SK-N-SH treated with all-trans-retinoic acid at 6 μM for 48 hours (cell line): ENCODE data around the gene PLA1A.
"Not testable (repeated sequence)": the region's sequence is repeated elsewhere in the genome, so short reads cannot be mapped to it uniquely, and the experiment has no call there.

Experiments used
- ATAC-seq: fragments of 200-7000 bp; cut with Tn5 transposase; 3 replicates; pipeline ENCODE4 v1.9.1; 2020; ENCODE audit warnings: mild to moderate bottlenecking, moderate library complexity
- ARNTL ChIP-seq: fragments of 450-650 bp; formaldehyde crosslinking; IDR thresholded peaks from 2 replicates; pipeline ENCODE4 v1.5.0; 2020; ENCODE audit warnings: low read depth, mild to moderate bottlenecking, moderate library complexity, borderline replicate concordance
- BACH2 ChIP-seq: fragments of 250-450 bp; sonication (Bioruptor Pico); IDR thresholded peaks from 2 replicates; pipeline ENCODE4 v1.9.0; 2021; ENCODE audit warnings: mild to moderate bottlenecking, borderline replicate concordance
- CREB5 ChIP-seq: fragments of 250-450 bp; sonication (Bioruptor Pico); IDR thresholded peaks from 2 replicates; pipeline ENCODE4 v1.5.1; 2020; ENCODE audit warnings: low read depth, mild to moderate bottlenecking, moderate library complexity
- CSDC2 ChIP-seq: fragments of 250-450 bp; sonication (Bioruptor Pico); IDR thresholded peaks from 2 replicates; pipeline ENCODE4 v1.5.0; 2020; ENCODE audit warnings: mild to moderate bottlenecking, moderate library complexity
- CSRNP3 ChIP-seq: fragments of 250-450 bp; sonication (Bioruptor Pico); IDR thresholded peaks from 2 replicates; pipeline ENCODE4 v1.5.1; 2021; ENCODE audit warnings: mild to moderate bottlenecking, moderate library complexity
- ESRRG ChIP-seq: fragments of 250-450 bp; sonication (Bioruptor Pico); IDR thresholded peaks from 2 replicates; pipeline ENCODE4 v1.6.1; 2021; ENCODE audit warnings: mild to moderate bottlenecking
- GLIS3 ChIP-seq: fragments of 250-450 bp; sonication (Bioruptor Pico); IDR thresholded peaks from 2 replicates; pipeline ENCODE4 v1.5.0; 2020; ENCODE audit warnings: mild to moderate bottlenecking, moderate library complexity
- ISL1 ChIP-seq: fragments of 250-450 bp; sonication (Bioruptor Pico); IDR thresholded peaks from 2 replicates; pipeline ENCODE4 v2.1.2; 2022; ENCODE audit warnings: mild to moderate bottlenecking, moderate library complexity
- OSR1 ChIP-seq: fragments of 250-450 bp; sonication (Bioruptor Pico); IDR thresholded peaks from 2 replicates; pipeline ENCODE4 v1.8.0; 2022; ENCODE audit warnings: moderate library complexity, mild to moderate bottlenecking, inconsistent platforms
- PATZ1 ChIP-seq: fragments of 250-450 bp; sonication (Bioruptor Pico); IDR thresholded peaks from 2 replicates; pipeline ENCODE4 v1.8.0; 2020; ENCODE audit warnings: mild to moderate bottlenecking, moderate library complexity, borderline replicate concordance
- POU6F1 ChIP-seq: fragments of 250-450 bp; sonication (Bioruptor Pico); IDR thresholded peaks from 2 replicates; pipeline ENCODE4 v1.8.0; 2021; ENCODE audit warnings: low read depth, mild to moderate bottlenecking, moderate library complexity, borderline replicate concordance
- PPARA ChIP-seq: fragments of 250-450 bp; sonication (Bioruptor Pico); IDR thresholded peaks from 2 replicates; pipeline ENCODE4 v1.5.0; 2020; ENCODE audit warnings: mild to moderate bottlenecking, borderline replicate concordance
- RARB ChIP-seq: fragments of 250-450 bp; sonication (Bioruptor Pico); IDR thresholded peaks from 2 replicates; pipeline ENCODE4 v1.8.0; 2021; ENCODE audit warnings: mild to moderate bottlenecking, moderate library complexity
- SNAI2 ChIP-seq: fragments of 250-450 bp; sonication (Bioruptor Pico); IDR thresholded peaks from 2 replicates; pipeline ENCODE4 v1.5.0; 2020; ENCODE audit warnings: mild to moderate bottlenecking, moderate library complexity
- TOX ChIP-seq: fragments of 250-450 bp; sonication (Bioruptor Pico); IDR thresholded peaks from 2 replicates; pipeline ENCODE4 v1.8.0; 2021; ENCODE audit warnings: mild to moderate bottlenecking, moderate library complexity, borderline replicate concordance
- ZC3H10 ChIP-seq: fragments of 250-450 bp; sonication (Bioruptor Pico); IDR thresholded peaks from 2 replicates; pipeline ENCODE4 v1.5.1; 2021; ENCODE audit warnings: mild to moderate bottlenecking, moderate library complexity
- ZFP3 ChIP-seq: fragments of 250-450 bp; sonication (Bioruptor Pico); IDR thresholded peaks from 2 replicates; pipeline ENCODE4 v1.5.0; 2020; ENCODE audit warnings: mild to moderate bottlenecking, moderate library complexity
- ZFP30 ChIP-seq: fragments of 450-650 bp; formaldehyde crosslinking; IDR thresholded peaks from 2 replicates; pipeline ENCODE4 v1.5.0; 2022; ENCODE audit warnings: mild to moderate bottlenecking, moderate library complexity
- ZNF565 ChIP-seq: fragments of 450-650 bp; formaldehyde crosslinking; conservative IDR thresholded peaks from 2 replicates; pipeline ENCODE4 v1.5.0; 2020; ENCODE audit warnings: low read depth, mild to moderate bottlenecking, moderate library complexity
- ZNF70 ChIP-seq: fragments of 450-650 bp; formaldehyde crosslinking; IDR thresholded peaks from 2 replicates; pipeline ENCODE4 v1.5.0; 2020; ENCODE audit warnings: mild to moderate bottlenecking, moderate library complexity
- ZNF8 ChIP-seq: fragments of 450-650 bp; formaldehyde crosslinking; IDR thresholded peaks from 2 replicates; pipeline ENCODE4 v1.5.0; 2020; ENCODE audit warnings: mild to moderate bottlenecking, moderate library complexity
- TF ChIP-seq, protein P1 (sequence below): fragments of 250-450 bp; sonication (Bioruptor Pico); IDR thresholded peaks from 2 replicates; pipeline ENCODE4 v1.5.0; 2020; ENCODE audit warnings: mild to moderate bottlenecking, moderate library complexity

PLA1A gene

GRCh38 chr3:119551598-119551997 lies 46.1 kb upstream of the PLA1A start (continued):
- no peak for TF ChIP-seq TOX (CRISPR knock-in tag)

DNA sequence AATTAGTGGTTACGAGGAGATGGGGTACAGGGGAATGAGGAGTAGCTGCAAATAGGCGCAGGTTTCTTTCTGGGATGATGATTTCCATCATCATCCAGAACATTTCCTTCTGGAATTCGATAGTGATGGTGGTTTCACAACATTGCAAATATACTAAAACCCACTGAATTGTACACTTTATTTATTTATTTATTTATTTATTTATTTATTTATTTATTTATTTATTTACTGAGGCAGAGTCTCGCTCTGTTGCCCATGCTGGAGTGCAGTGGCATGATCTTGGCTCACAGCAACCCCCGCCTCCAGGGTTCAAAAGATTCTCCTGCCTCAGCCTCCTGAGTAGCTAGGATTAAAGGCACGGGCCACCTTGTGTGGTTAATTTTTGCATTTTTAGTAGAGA lies 44.8 kb upstream of the PLA1A start:
- not testable (repeated sequence) for ATAC-seq

- no peak for TF ChIP-seq ZNF565 (CRISPR knock-in tag)
- no peak for TF ChIP-seq ZC3H10 (CRISPR knock-in tag)
- TF ChIP-seq RARB (CRISPR knock-in tag): no peak
- TF ChIP-seq GLIS3 (CRISPR knock-in tag): no peak
- no peak for TF ChIP-seq POU6F1 (CRISPR knock-in tag)
- TF ChIP-seq ESRRG (CRISPR knock-in tag): no peak
- no peak for TF ChIP-seq PATZ1 (CRISPR knock-in tag)
- no peak for TF ChIP-seq ZFP30 (CRISPR knock-in tag)
- TF ChIP-seq SNAI2 (CRISPR knock-in tag): no peak
- TF ChIP-seq ZNF8 (CRISPR knock-in tag): no peak
- TF ChIP-seq ARNTL (CRISPR knock-in tag): no peak
- no peak for TF ChIP-seq CSRNP3 (CRISPR knock-in tag)
- TF ChIP-seq, all 23 proteins: peak for 0
- no peak for ATAC-seq
Observed at GRCh38 chr3:119553823-119554415, 43.8 kb upstream of the PLA1A start.

GRCh38 chr3:119555309-119555735 lies 42.4 kb upstream of the PLA1A start:
- TF ChIP-seq ZNF8 (CRISPR knock-in tag): no peak
- TF ChIP-seq, all 23 proteins: peak for 0
- no peak for ATAC-seq

DNA sequence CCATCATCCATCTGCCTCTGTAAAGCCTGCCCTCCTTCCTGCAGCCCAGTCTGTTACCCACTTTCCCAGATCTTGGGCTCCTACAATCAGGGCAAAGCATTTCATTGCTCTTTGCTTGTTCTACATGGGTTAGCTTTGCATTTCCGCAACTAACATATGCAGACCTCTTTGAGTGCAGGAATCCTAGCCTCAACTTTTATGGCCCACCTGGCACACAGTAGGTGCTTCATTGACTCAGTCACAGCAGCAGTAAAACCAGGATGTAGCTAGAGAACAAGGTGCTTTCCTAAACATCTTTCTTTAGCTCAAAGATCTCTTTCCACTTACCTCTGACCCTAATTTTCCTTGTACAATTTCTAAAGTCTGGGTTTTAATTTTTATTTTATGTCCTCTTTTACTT lies 41.8 kb upstream of the PLA1A start:
- no peak for TF ChIP-seq ZNF70 (CRISPR knock-in tag)
- TF ChIP-seq CSDC2 (CRISPR knock-in tag): no peak
- no peak for TF ChIP-seq ZNF565 (CRISPR knock-in tag)
- no peak for TF ChIP-seq OSR1 (CRISPR knock-in tag)
- no peak for TF ChIP-seq BACH2
- no peak for TF ChIP-seq GLIS3 (CRISPR knock-in tag)
- TF ChIP-seq ZC3H10 (CRISPR knock-in tag): no peak
- TF ChIP-seq, protein P1, sequence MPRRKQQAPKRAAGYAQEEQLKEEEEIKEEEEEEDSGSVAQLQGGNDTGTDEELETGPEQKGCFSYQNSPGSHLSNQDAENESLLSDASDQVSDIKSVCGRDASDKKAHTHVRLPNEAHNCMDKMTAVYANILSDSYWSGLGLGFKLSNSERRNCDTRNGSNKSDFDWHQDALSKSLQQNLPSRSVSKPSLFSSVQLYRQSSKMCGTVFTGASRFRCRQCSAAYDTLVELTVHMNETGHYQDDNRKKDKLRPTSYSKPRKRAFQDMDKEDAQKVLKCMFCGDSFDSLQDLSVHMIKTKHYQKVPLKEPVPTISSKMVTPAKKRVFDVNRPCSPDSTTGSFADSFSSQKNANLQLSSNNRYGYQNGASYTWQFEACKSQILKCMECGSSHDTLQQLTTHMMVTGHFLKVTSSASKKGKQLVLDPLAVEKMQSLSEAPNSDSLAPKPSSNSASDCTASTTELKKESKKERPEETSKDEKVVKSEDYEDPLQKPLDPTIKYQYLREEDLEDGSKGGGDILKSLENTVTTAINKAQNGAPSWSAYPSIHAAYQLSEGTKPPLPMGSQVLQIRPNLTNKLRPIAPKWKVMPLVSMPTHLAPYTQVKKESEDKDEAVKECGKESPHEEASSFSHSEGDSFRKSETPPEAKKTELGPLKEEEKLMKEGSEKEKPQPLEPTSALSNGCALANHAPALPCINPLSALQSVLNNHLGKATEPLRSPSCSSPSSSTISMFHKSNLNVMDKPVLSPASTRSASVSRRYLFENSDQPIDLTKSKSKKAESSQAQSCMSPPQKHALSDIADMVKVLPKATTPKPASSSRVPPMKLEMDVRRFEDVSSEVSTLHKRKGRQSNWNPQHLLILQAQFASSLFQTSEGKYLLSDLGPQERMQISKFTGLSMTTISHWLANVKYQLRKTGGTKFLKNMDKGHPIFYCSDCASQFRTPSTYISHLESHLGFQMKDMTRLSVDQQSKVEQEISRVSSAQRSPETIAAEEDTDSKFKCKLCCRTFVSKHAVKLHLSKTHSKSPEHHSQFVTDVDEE: no peak
- no peak for TF ChIP-seq ISL1 (CRISPR knock-in tag)
- no peak for TF ChIP-seq RARB (CRISPR knock-in tag)
- no peak for TF ChIP-seq ZNF8 (CRISPR knock-in tag)
- no peak for TF ChIP-seq PPARA (CRISPR knock-in tag)
- TF ChIP-seq ZFP3: no peak
- no peak for TF ChIP-seq CREB5 (CRISPR knock-in tag)
- TF ChIP-seq POU6F1 (CRISPR knock-in tag): no peak
- TF ChIP-seq ARNTL (CRISPR knock-in tag): no peak
- no peak for TF ChIP-seq ESRRG (CRISPR knock-in tag)
- TF ChIP-seq, all 23 proteins: peak for 0
- ATAC-seq: no peak
